AG09309 (cell line): Measurements from ENCODE around the gene ZNF507.
A peak's percentile ranks its signal among the peaks of the same experiment; 100 is the strongest.

Source experiments
- DNase-seq: peaks from one replicate; pipeline ENCODE4 v3.0.0-alpha.2; 2010; ENCODE audit warnings: low read depth
- H3K4me3 ChIP-seq: 2 replicates; pipeline ENCODE4 v1.5.1; 2011; ENCODE audit warnings: mild to moderate bottlenecking, low read depth, low read length, moderate library complexity; ENCODE audit not compliant: control insufficient read depth
- CTCF ChIP-seq: IDR thresholded peaks from 2 replicates; pipeline ENCODE4 v1.5.1; 2011; ENCODE audit warnings: mild to moderate bottlenecking, low read depth, low read length, inconsistent platforms; ENCODE audit not compliant: insufficient read depth, control insufficient read depth; ENCODE audit errors: missing control alignments

ZNF507 gene

GRCh38 chr19:32392901-32393300 lies 47.5 kb downstream of the ZNF507 start:
- H3K4me3 ChIP-seq, result no peak overlapping the region
- no peak for TF ChIP-seq CTCF
- DNase-seq, result no peak

GRCh38 chr19:32396046-32396652 lies 50.7 kb downstream of the ZNF507 start:
- TF ChIP-seq CTCF, result no peak
- DNase-seq, result no peak
- H3K4me3 ChIP-seq, result no peak overlapping the region

- no peak for TF ChIP-seq CTCF
- no peak overlapping the region for H3K4me3 ChIP-seq
- no peak for DNase-seq
These were observed 52.3 kb downstream of the ZNF507 start for GRCh38 chr19:32397671-32398101.

GRCh38 chr19:32401992-32402391 lies 56.6 kb downstream of the ZNF507 start:
- DNase-seq, result no peak
- H3K4me3 ChIP-seq, result no peak overlapping the region
- no peak for TF ChIP-seq CTCF

GRCh38 chr19:32403291-32403995 lies 58.0 kb downstream of the ZNF507 start:
- no peak for TF ChIP-seq CTCF
- no peak overlapping the region for H3K4me3 ChIP-seq
- DNase-seq, result no peak

- TF ChIP-seq CTCF, result no peak
- peak overlapping the region; percentile 78 for H3K4me3 ChIP-seq
- DNase-seq, result no peak
These were observed 59.0 kb downstream of the ZNF507 start for GRCh38 chr19:32404213-32404932.
